ENCODE results near the gene HTR2B. TPM values are rescaled to one million over a fixed set of nuclear protein-coding genes. Genes with fewer than 3 reads are reported as not detected.

The HTR2B gene
- total RNA-seq, 1 experiment from 2014 or later: not detected

GRCh38 chr2:231167745-231168459 is 43.1 kb upstream of the HTR2B start (continued):
- TF ChIP-seq CTCF (IDR thresholded peaks at IDR 0.05 in 2 of 3, conservative IDR thresholded peaks at IDR 0.05 in 1 of 3; ENCODE audit: borderline replicate concordance in 1 of 3, insufficient read depth in 1 of 3, low read depth in 2 of 3, low read length in 2 of 3) (no peak), TCF7L2 (IDR thresholded peaks at IDR 0.05; ENCODE audit: borderline replicate concordance, extremely low read depth, insufficient read depth, insufficient read length) (no peak), POLR2A (IDR thresholded peaks at IDR 0.05; ENCODE audit: borderline replicate concordance, extremely low read depth, insufficient read depth, insufficient read length) (no peak), SRF (IDR thresholded peaks at IDR 0.05; ENCODE audit: low read depth) (no peak), ZFX (IDR thresholded peaks at IDR 0.05) (no peak), SIN3A (IDR thresholded peaks at IDR 0.05; ENCODE audit: low read depth) (no peak)

GRCh38 chr2:231163414-231164095 is 38.7 kb upstream of the HTR2B start:
- Histone ChIP-seq H3K9me2 (ENCODE audit: insufficient read depth) (no peaks in the 10 kb centered on the region), H3K9ac (ENCODE audit: low read length) (no peak overlapping the region), H3K79me2 (ENCODE audit: insufficient read depth, low read length) (no peaks in the 10 kb centered on the region), H3K4me3 (replicated peaks in 1 of 2; ENCODE audit: low read depth in 1 of 2, low read length in 2 of 2) (no peak overlapping the region), H3K9me3 (ENCODE audit: control insufficient read depth in 1 of 2, insufficient read depth in 1 of 2, low read depth in 1 of 2, low read length in 2 of 2) (no peaks in the 10 kb centered on the region), H3K4me1 (ENCODE audit: control insufficient read depth in 1 of 2, insufficient read depth in 2 of 2, low read length in 2 of 2) (peaks cover 0 to 6% of the 10 kb centered on the region in 2 experiments; a peak in 1 of 4 replicates), H3K27me3 (ENCODE audit: insufficient read depth, low read length) (no peaks in the 10 kb centered on the region), H2AFZ (ENCODE audit: low read depth, low read length, poor library complexity, severe bottlenecking) (no peak overlapping the region), H4K20me1 (ENCODE audit: insufficient read depth) (0 out of 2 replicates have a peak, but pooled peaks cover 4% of the 10 kb centered on the region), H3K36me3 (ENCODE audit: control insufficient read depth in 1 of 2, insufficient read depth in 2 of 2, low read length in 2 of 2) (peaks cover 9 to 40% of the 10 kb centered on the region in 2 experiments; a peak in 3 of 4 replicates), H3K4me2 (ENCODE audit: low read length) (no peak overlapping the region), H3K27ac (ENCODE audit: low read depth, low read length) (no peak overlapping the region)
- DNase-seq (ENCODE audit: low read depth, low spot score) (no peak), ATAC-seq (no peak)
- BruUV-seq (replicated peaks): no TSS peak
- TF ChIP-seq POLR2AphosphoS5 (IDR thresholded peaks at IDR 0.05; ENCODE audit: low read depth, low read length) (no peak), POLR2A (IDR thresholded peaks at IDR 0.05; ENCODE audit: borderline replicate concordance, extremely low read depth, insufficient read depth, insufficient read length) (no peak), FOSL1 (IDR thresholded peaks at IDR 0.05; ENCODE audit: low read depth) (no peak), EZH2phosphoT487 (IDR thresholded peaks at IDR 0.05; ENCODE audit: borderline replicate concordance) (no peak), ELF1 (IDR thresholded peaks at IDR 0.05; ENCODE audit: borderline replicate concordance, low read depth) (no peak), JUND (IDR thresholded peaks at IDR 0.05) (no peak)
- intact Hi-C loops (cut with micrococcal nuclease): no loop called here
- RAD21 ChIA-PET (ENCODE audit: low non-redundant PET in 1 of 2, low total read pairs in 2 of 2, uncharacterized antibody in 2 of 2, unreplicated experiment in 2 of 2): no interaction called here
- CTCF ChIA-PET: no interaction called here
- POLR2A ChIA-PET: no interaction called here
